ENCODE measurements around the gene OR52W1.

OR52W1 gene

GRCh38 chr11:6199174-6199810, at the start of gene OR52W1:
Gene OR52W1, plus strand, starts transcription at chr11:6199224. Its CDS starts 0 bp downstream, at chr11:6199224.
- no peak for TF ChIP-seq JUND (IDR thresholded peaks at IDR 0.05; ENCODE audit: low read depth)
- no peak for DNase-seq (ENCODE audit: low read depth in 1 of 2, low spot score in 1 of 2)
- in situ Hi-C loops (cut with HindIII; ENCODE audit: low pct_unique_long_range_greater_than_20kb, low sequenced_read_pairs), result no loop called here

DNA sequence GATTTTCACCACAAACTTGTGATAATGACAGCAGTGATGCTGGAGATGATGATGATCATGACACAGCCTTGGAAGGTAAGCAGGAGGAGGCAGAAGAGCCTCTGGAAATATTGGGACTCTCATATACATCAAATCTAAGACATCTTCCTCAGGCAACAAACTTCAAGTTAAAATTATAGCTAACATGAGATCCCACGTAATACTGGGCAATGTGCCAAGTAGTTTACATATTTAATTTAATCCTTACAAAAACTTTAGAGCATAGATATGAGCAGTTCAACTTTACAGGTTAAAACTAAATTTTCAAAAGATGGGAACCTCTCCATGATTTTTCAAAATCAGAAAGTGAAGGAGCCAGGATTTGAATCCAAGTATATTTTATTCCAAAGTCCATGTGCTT, 47.9 kb upstream of the OR52W1 start:
- no peak for TF ChIP-seq JUND (IDR thresholded peaks at IDR 0.05; ENCODE audit: low read depth)
- DNase-seq (ENCODE audit: low read depth in 1 of 2, low spot score in 1 of 2), result no peak
- in situ Hi-C loops (cut with HindIII; ENCODE audit: low pct_unique_long_range_greater_than_20kb, low sequenced_read_pairs), result no loop called here

GRCh38 chr11:6152126-6152525, 46.9 kb upstream of the OR52W1 start:
- in situ Hi-C loops (cut with HindIII; ENCODE audit: low pct_unique_long_range_greater_than_20kb, low sequenced_read_pairs), result no loop called here
- no peak for TF ChIP-seq JUND (IDR thresholded peaks at IDR 0.05; ENCODE audit: low read depth)

GRCh38 chr11:6156628-6157359, 42.2 kb upstream of the OR52W1 start:
- in situ Hi-C loops (cut with HindIII; ENCODE audit: low pct_unique_long_range_greater_than_20kb, low sequenced_read_pairs), result no loop called here
- no peak for TF ChIP-seq JUND (IDR thresholded peaks at IDR 0.05; ENCODE audit: low read depth)
- no peak for DNase-seq (ENCODE audit: low read depth in 1 of 2, low spot score in 1 of 2)

More at GRCh38 chr11:6152126-6152525, 46.9 kb upstream of the OR52W1 start:
- DNase-seq (ENCODE audit: low read depth in 1 of 2, low spot score in 1 of 2), result no peak

- DNase-seq (ENCODE audit: low read depth in 1 of 2, low spot score in 1 of 2), result no peak
- no peak for TF ChIP-seq JUND (IDR thresholded peaks at IDR 0.05; ENCODE audit: low read depth)
- in situ Hi-C loops (cut with HindIII; ENCODE audit: low pct_unique_long_range_greater_than_20kb, low sequenced_read_pairs), result no loop called here
Observed at GRCh38 chr11:6170226-6170625, 28.8 kb upstream of the OR52W1 start, which contains the start of gene OR52B2. Gene OR52B2, minus strand, starts transcription at chr11:6170326. Its CDS starts 0 bp downstream, at chr11:6170326.

- no peak for TF ChIP-seq JUND (IDR thresholded peaks at IDR 0.05; ENCODE audit: low read depth)
- in situ Hi-C loops (cut with HindIII; ENCODE audit: low pct_unique_long_range_greater_than_20kb, low sequenced_read_pairs), result no loop called here
- DNase-seq (ENCODE audit: low read depth in 1 of 2, low spot score in 1 of 2), result no peak
Observed at GRCh38 chr11:6175440-6175839, 23.6 kb upstream of the OR52W1 start.

DNA sequence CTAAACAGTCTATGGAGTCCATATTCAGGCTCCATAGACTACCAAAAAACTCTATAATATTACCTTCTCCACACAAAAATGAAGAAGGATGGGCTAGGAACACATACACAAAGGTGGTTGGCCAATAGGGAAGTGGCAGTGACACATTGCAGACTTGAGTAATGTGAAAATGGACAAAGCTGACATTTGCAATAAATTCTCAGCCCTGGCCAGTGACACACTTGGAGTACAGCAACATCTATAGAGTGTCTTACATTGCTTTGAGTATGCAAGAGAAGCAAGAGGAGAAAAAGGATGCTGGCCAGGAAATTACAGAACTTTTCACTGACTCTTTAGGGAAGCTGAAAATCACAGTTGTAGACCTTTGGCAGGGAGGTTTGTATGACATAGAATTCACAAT, 7.3 kb upstream of the OR52W1 start:
- in situ Hi-C loops (cut with HindIII; ENCODE audit: low pct_unique_long_range_greater_than_20kb, low sequenced_read_pairs), result no loop called here
- no peak for DNase-seq (ENCODE audit: low read depth in 1 of 2, low spot score in 1 of 2)
- TF ChIP-seq JUND (IDR thresholded peaks at IDR 0.05; ENCODE audit: low read depth), result no peak

- TF ChIP-seq JUND (IDR thresholded peaks at IDR 0.05; ENCODE audit: low read depth), result no peak
- in situ Hi-C loops (cut with HindIII; ENCODE audit: low pct_unique_long_range_greater_than_20kb, low sequenced_read_pairs), result no loop called here
- no peak for DNase-seq (ENCODE audit: low read depth in 1 of 2, low spot score in 1 of 2)
Observed at GRCh38 chr11:6194065-6194581, 4.9 kb upstream of the OR52W1 start.

DNA sequence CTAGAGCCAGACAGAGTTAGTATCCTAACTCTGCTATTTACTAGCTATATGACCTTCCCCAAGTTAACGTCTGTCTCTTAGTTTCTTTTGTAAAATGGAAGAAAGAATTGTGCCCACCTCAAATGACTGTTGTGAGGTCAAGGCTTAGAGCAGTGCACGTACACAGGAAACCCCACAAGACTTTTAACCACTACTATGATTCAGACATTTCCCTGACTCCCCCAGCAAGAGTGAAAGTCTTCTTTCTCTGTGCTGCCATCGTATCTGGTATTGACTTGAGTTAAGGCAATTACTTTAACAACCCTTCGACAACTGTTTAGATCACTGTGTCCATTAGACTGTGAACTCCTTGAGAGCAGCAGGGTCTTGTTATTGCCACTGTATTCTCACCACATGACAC, 2.6 kb upstream of the OR52W1 start:
- no peak for DNase-seq (ENCODE audit: low read depth in 1 of 2, low spot score in 1 of 2)
- in situ Hi-C loops (cut with HindIII; ENCODE audit: low pct_unique_long_range_greater_than_20kb, low sequenced_read_pairs), result no loop called here

GRCh38 chr11:6197466-6198200, 1.4 kb upstream of the OR52W1 start:
- in situ Hi-C loops (cut with HindIII; ENCODE audit: low pct_unique_long_range_greater_than_20kb, low sequenced_read_pairs), result no loop called here
- TF ChIP-seq JUND (IDR thresholded peaks at IDR 0.05; ENCODE audit: low read depth), result no peak
- DNase-seq (ENCODE audit: low read depth in 1 of 2, low spot score in 1 of 2), result no peak

More for the DNA sequence above, 2.6 kb upstream of the OR52W1 start:
- no peak for TF ChIP-seq JUND (IDR thresholded peaks at IDR 0.05; ENCODE audit: low read depth)

GRCh38 chr11:6200975-6201374, 2.0 kb downstream of the OR52W1 start:
- TF ChIP-seq JUND (IDR thresholded peaks at IDR 0.05; ENCODE audit: low read depth), result no peak
- no peak for DNase-seq (ENCODE audit: low read depth in 1 of 2, low spot score in 1 of 2)
- in situ Hi-C loops (cut with HindIII; ENCODE audit: low pct_unique_long_range_greater_than_20kb, low sequenced_read_pairs), result no loop called here

DNA sequence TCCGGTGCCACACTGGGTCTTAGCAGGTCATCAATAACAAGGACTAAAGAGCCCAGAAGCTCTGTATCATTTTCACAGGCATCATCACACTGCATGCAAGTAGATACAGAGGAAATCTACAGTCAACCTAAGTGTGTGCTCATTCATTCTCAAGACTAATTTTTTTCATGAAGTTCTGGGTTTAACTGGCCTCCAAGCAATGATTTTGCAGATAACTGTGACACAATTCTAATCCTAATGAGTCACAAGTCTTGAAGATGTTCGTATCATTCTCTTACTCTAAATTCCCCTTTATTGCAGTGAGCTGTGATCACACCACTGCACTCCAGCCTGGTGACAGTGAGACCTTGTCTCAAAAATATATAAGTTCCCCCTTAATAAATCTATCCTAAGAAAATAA, 2.5 kb downstream of the OR52W1 start:
- TF ChIP-seq JUND (IDR thresholded peaks at IDR 0.05; ENCODE audit: low read depth), result no peak
- DNase-seq (ENCODE audit: low read depth in 1 of 2, low spot score in 1 of 2), result no peak
- in situ Hi-C loops (cut with HindIII; ENCODE audit: low pct_unique_long_range_greater_than_20kb, low sequenced_read_pairs), result no loop called here

- no peak for TF ChIP-seq JUND (IDR thresholded peaks at IDR 0.05; ENCODE audit: low read depth)
- in situ Hi-C loops (cut with HindIII; ENCODE audit: low pct_unique_long_range_greater_than_20kb, low sequenced_read_pairs), result no loop called here
- no peak for DNase-seq (ENCODE audit: low read depth in 1 of 2, low spot score in 1 of 2)
Observed at GRCh38 chr11:6202041-6202440, 3.0 kb downstream of the OR52W1 start.

Data from T47D (cell line).